ENCODE results near the gene UNKL. TPM values are rescaled to one million over a fixed set of nuclear protein-coding genes. Genes with fewer than 3 reads are reported as not detected.

UNKL gene
- total RNA-seq, 1 donor from 2014 or later: 13.4 TPM

- no peak for DNase-seq
- peaks cover 35% of the 10 kb centered on the region for H3K36me3 ChIP-seq
- peaks cover 36% of the 10 kb centered on the region for H3K4me1 ChIP-seq
These were observed 87.4 kb downstream of the UNKL start for GRCh38 chr16:1326946-1327618.

GRCh38 chr16:1326391-1326790, 88.1 kb downstream of the UNKL start:
- no peak for DNase-seq
- no peak overlapping the region for H3K4me3 ChIP-seq
- peaks cover 4% of the 10 kb centered on the region for H3K9me3 ChIP-seq (replicated peaks)
- H3K36me3 ChIP-seq: peaks cover 41% of the 10 kb centered on the region
- peaks cover 10% of the 10 kb centered on the region for H3K27me3 ChIP-seq (ENCODE audit: low read depth)
- intact Hi-C loops (cut with micrococcal nuclease): no loop called here
- no peak for TF ChIP-seq CTCF (IDR thresholded peaks at IDR 0.05; ENCODE audit: borderline replicate concordance)
- H3K4me1 ChIP-seq: peaks cover 29% of the 10 kb centered on the region
- peak overlapping the region; percentile 56 for H3K27ac ChIP-seq (replicated peaks)

More at GRCh38 chr16:1326946-1327618, 87.4 kb downstream of the UNKL start:
- no peak for TF ChIP-seq CTCF (IDR thresholded peaks at IDR 0.05; ENCODE audit: borderline replicate concordance)
- H3K27me3 ChIP-seq (ENCODE audit: low read depth): peaks cover 17% of the 10 kb centered on the region
- peaks cover 4% of the 10 kb centered on the region for H3K9me3 ChIP-seq (replicated peaks)
- intact Hi-C loops (cut with micrococcal nuclease): no loop called here
- H3K4me3 ChIP-seq: no peak overlapping the region
- peak overlapping the region; percentile 56 for H3K27ac ChIP-seq (replicated peaks)

GRCh38 chr16:1325673-1326371, 88.7 kb downstream of the UNKL start:
- peaks cover 47% of the 10 kb centered on the region for H3K36me3 ChIP-seq
- intact Hi-C loops (cut with micrococcal nuclease): no loop called here
- DNase-seq: no peak
- no peak for TF ChIP-seq CTCF (IDR thresholded peaks at IDR 0.05; ENCODE audit: borderline replicate concordance)
- no peak overlapping the region for H3K4me3 ChIP-seq
- H3K27ac ChIP-seq (replicated peaks): peak overlapping the region; percentile 56
- peaks cover 4% of the 10 kb centered on the region for H3K9me3 ChIP-seq (replicated peaks)
- H3K4me1 ChIP-seq: peaks cover 25% of the 10 kb centered on the region
- H3K27me3 ChIP-seq (ENCODE audit: low read depth): peaks cover 5% of the 10 kb centered on the region

GRCh38 chr16:1325261-1325660, 89.2 kb downstream of the UNKL start:
- Histone ChIP-seq H3K36me3 (peaks cover 52% of the 10 kb centered on the region), H3K27me3 (ENCODE audit: low read depth) (no peaks in the 10 kb centered on the region), H3K4me1 (peaks cover 25% of the 10 kb centered on the region), H3K9me3 (replicated peaks) (no peaks in the 10 kb centered on the region), H3K4me3 (no peak overlapping the region), H3K27ac (replicated peaks) (peak overlapping the region; percentile 56)
- intact Hi-C loops (cut with micrococcal nuclease): no loop called here
- no peak for TF ChIP-seq CTCF (IDR thresholded peaks at IDR 0.05; ENCODE audit: borderline replicate concordance)
- DNase-seq: no peak

GRCh38 chr16:1324286-1324826, 90.1 kb downstream of the UNKL start:
- Histone ChIP-seq H3K27ac (replicated peaks) (no peak overlapping the region), H3K4me3 (no peak overlapping the region), H3K27me3 (ENCODE audit: low read depth) (no peaks in the 10 kb centered on the region), H3K4me1 (peaks cover 25% of the 10 kb centered on the region), H3K9me3 (replicated peaks) (no peaks in the 10 kb centered on the region), H3K36me3 (peaks cover 61% of the 10 kb centered on the region)
- intact Hi-C loops (cut with micrococcal nuclease): no loop called here
- DNase-seq: no peak
- TF ChIP-seq CTCF (IDR thresholded peaks at IDR 0.05; ENCODE audit: borderline replicate concordance): no peak

Data from left ventricle myocardium inferior (tissue), 1 donor.